Mesenchymal stem cell (in vitro differentiated cells and primary cell): ENCODE results near the gene CRYGN. TPM values are rescaled to one million over a fixed set of nuclear protein-coding genes. Genes with fewer than 3 reads are reported as not detected.

ENCODE experiments used
- small RNA-seq: library from polyadenylated mRNA; stranded (forward); fragments of <200 nt; extraction: miRNeasy Mini kit (QIAGEN cat#:217004); gene quantifications from one replicate; pipeline ENCODE3, GENCODE V24; 2013; ENCODE audit warnings: low read depth

The CRYGN gene

Small RNA genes lying within 50 kb of the gene (small RNA-seq; reads per million reads assigned to genes)
- not detected for gene MIR3907
- gene RN7SL76P: not detected
